NCI-H2227 treated with DMSO at 0.1 percent for 48 hours (cell line): ENCODE measurements around the gene FDXR.
"Not testable (repeated sequence)": the region's sequence is repeated elsewhere in the genome, so short reads cannot be mapped to it uniquely, and the experiment has no call there.

Source experiments
- DNase-seq: peaks from one replicate; lab custom pipeline; 2025; lab: John Stamatoyannopoulos, UW

The FDXR gene

DNA sequence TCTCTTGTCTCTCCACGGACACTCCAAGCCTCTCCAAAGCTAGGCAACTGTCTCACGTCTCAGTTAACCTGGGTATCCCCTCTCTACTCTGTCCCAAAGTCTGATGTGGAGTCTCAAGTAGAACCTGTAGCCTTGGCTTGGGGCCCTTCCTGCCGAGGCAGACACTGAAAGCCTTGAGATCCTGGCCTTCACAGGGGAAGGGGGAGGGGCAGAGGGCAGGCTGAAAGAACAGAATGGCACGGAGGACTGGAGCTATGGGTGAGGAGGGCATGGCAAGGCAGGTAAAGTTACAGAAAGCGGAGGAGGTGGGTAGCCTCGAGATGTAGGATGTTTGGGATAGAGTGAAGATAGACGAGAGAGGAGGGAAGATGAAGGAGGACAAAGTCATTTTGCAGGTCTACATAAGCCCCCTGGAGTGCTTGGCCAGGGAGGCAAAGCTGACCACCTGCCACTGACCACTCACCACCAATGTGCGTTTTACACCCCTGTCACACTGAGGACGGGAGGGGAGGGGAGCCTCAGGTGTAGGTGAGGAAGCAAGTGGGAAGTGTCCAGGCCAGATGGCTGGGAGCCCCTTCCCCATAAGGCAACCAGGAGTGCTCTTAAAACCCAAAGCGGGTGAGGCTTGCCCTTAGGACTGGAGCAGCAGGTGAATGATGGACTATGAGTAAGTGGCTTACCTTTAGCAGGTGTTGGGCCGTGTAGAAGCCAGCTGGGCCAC is 1.3 kb downstream of the FDXR start:
- no peak for DNase-seq

DNA sequence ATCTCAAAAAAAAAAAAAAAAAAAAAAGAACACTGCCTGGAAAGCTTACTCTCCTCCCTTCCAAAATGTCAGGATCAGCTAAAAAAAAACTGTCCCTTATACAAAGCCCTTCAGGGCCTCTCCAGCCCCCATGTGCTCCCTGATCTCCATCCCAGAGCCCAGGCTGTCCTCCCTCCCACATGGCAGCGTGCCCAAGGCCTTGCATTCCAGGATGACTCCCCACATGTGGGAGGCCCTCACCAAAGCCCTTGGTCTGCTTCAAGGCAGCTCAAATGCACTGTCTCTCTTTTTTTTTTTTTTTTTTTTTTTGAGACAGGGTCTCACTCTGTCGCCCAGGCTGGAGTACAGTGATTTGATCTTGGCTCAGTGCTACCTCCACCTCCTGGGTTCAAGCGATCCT is 2.3 kb downstream of the FDXR start:
- DNase-seq = no peak

DNA sequence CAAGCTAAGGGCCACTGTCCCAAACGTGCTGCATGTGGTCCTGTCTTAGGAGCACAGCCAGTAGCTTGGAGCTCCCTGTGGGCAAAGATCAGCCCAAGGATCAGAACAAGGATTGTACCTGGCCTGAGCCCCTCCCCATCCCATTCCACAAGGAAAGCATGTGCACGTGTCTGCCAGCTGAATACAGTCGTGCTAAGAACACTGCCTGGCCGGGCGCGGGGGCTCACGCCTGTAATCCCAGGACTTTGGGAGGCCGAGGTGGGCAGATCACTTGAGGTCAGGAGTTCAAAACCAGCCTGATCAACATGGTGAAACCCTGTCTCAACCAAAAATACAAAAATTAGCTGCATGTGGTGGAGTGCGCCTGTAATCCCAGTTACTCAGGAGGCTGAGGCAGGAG is 2.8 kb downstream of the FDXR start:
- DNase-seq = not testable (repeated sequence)

DNA sequence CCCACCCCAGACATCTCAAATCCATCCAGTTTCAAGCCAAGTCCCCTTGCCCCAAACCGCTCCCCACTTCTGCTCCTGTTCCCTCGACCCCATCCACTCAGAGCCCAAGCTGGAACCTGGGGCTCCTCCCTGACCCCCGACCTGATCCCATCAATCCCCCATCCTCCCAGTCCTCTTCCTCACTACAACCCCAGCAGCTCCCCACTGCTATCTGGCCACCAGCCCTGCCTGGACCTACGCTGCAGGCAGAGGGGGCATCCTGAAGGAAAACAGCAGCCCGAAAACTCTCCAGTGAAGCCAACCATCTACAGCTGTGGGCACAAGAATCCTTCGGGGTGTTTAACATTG is 3.9 kb downstream of the FDXR start:
- DNase-seq = no peak

DNA sequence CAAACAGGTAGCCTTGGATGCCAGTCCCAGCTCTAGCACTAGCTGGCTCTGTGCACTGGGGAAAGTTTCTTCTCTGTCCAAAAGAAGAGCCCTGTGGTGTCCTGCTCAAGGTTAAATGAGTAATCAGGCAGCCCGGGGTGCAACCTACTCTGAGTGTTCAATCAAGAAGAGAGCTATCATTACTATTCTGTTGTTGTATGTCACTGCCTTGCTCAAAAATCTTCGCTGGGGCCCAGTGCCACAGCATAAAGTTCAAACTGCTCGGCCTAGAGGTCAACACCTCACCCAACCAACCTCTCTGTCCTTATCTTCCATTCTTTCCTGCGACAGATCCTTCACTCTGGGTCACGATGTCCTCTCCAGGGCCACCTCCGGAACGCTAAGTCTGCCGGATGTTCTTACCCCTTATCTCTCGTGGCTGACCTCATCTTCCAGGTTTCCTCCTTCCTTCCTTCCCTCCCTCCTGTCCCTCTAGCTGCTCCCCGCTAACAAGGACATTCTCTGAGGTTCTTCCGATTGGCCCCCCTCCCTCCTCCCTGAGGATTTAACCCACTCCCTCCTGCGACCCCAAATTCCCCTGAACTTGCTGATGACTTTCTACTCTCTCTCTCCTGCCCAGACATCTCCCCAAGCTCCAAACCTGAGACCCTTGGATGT is 4.4 kb downstream of the FDXR start:
- no peak for DNase-seq

DNA sequence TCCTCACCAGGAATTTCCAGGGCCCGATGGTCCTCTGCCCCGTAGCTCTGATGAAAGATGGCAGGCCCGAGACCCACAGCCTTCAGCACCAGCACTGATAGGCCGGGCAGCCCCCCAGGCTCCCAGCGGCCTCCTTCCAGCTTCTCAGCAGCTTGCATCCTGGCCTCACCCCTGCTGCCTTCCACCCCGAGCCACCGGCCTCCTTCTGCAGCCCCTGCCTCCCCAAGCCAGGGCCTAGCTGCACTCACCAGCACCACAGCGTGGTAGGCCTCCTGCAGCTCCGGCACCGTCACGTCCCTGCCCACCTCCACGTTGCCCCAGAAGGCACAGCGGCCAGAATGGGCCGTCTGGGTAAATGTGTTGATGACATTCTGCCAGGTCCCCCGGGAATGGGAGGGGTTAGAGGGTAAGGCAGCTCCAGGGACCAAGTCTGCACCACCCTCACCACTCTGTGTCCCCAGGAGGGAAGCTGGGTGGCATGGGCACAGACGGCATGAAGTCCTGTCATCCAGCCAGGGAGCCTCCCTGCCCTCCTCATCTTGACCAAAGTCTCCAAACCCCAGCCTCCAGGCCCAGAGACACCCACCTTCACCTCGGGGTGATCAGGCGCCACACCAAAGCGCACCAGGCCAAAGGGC is 6.5 kb downstream of the FDXR start:
- no peak for DNase-seq

DNA sequence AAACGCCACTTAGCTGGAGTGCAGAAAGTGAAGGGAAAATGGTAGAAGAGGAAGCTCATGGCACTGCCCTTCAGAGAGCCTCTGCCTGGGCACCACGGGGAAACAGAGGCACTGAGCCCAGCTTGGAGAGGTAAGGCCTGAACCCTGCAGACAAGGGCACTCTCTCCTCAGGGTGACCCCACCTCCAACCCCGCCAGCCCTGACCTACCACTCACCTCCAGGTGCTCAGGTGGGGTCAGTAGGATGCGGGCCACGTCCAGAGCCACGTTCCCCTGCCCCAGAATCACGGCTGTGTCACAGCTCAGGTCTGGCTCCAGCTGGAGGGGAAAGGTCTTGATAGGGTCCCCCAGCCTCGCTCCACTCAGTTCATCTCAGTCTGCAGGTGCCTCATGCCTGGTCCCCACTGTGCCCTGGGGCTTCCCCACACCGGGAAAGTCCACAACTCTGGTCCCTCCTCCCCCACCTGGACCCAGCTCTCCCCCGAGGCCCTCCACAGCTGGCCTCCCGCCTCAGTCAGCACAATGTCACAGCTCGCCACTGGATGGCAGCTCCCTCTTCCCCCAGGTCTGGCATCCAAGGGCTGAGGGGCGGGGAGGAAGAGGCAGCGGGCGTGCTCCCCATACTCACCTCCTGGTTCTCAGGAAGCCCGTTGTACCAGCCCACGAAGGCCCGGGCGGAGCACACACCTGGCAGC is 7.1 kb downstream of the FDXR start:
- no peak for DNase-seq

DNA sequence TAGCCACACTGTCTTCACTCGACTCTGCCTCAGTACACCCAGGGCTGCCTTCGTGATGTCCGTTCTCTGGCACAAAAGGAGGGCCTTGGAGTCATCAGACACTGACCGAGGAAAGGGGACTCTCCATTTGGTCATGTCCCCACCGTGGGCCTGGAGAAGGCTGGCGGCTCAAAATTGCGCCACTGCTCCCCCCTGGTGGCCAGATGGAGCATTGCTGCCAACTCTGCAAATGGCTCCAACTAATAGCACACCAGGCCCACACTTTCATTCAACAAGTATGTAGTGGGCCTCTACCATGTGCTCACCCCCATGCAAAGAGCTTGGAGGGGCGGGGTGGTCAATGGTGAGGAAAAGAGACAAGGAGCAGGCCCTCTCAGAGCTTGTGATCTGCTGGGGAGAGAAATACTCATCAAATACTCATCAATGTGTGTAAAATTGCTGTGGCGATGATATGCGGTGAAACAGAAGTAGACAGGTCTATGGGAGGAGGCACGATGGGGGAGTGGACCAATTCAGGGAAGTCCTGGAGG is 7.9 kb downstream of the FDXR start:
- DNase-seq = peak; percentile 61

DNA sequence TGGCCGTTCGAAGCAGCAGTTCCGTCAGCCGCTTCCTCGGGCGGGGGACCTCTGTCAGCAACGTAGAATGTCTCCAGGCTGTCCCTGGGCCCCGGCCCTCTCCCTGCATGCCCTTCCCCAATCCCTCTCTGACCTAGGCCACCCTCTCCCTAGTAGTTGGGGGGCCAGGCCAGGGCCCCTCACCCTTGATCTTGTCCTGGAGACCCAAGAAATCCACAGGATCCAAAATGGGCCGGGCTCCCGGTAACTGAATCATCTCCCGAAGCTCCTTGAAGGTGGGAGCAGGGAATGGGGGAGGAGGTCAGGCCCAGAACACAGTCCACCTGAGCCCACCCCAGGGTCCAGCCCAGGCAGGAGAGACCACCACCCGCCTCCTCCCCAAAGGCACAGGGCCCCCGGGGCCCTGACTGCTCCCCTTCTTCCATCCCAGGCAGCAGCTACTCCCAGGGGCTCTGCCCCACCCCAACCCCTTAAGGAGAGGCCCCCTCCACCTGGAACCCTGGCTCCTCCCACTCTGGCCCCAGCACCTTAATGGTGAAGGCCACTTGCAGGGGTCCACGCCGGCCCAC is 8.4 kb downstream of the FDXR start:
- no peak for DNase-seq

DNA sequence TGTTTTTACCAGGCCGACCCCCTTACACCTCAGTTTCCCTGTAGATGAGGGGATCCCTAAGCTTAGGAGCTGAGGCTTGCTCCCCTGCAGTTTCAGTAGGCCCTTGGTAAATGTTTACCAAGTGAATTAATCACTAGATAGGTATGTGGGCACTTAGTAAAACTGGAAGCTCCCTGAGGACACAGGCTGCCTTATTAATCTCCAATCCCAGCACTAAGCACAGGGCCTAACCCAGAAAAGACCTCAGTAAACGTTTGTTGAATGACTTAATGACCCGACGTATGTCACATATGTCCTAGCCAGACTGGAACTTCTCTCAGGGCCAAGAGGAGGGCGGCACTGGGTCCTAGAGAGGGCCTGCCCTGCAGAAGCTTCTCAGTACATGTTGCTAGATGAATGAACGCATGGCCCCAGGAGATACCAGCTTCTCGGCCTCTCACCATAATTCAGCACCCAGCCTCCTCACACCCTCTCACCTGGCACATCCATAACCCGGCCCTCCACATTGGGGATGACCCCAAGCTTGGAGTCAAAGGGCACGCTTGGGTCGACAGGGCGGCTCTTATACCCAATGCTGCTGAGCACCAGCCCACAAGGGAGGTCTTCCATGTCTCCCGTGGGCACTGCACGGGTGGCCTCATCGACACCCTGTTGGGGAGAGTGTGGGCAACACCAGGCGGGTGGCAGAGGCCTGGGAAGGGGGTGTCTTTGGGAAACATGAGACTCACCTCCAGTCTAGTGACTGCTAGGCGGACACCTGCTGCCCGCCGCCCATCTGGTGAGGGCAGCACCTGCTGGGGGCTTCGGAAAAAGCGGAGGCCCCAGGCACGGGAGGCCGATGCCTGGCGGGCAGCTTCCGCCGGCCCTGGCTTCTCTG is 9.1 kb downstream of the FDXR start:
- DNase-seq = no peak

DNA sequence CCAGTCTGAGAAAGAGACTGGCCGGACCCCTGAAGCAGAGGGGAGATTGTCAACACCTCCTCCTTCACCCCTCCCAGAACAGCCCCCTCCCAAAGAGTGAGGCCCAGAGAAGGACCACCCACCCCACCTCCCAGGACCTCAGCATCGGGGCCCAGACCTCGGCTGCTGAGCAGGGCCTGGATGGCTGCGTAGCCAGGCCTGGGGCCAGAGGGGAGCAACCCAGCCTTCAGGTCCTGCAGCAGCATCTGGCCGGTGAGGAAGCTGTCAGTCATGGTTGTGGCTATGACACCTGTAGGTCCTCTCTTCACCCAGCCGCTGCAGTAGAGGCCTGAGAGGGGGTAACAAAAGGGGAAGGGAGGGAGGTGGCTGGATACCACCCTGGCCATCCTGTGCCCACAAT is 9.9 kb downstream of the FDXR start:
- no peak for DNase-seq

DNA sequence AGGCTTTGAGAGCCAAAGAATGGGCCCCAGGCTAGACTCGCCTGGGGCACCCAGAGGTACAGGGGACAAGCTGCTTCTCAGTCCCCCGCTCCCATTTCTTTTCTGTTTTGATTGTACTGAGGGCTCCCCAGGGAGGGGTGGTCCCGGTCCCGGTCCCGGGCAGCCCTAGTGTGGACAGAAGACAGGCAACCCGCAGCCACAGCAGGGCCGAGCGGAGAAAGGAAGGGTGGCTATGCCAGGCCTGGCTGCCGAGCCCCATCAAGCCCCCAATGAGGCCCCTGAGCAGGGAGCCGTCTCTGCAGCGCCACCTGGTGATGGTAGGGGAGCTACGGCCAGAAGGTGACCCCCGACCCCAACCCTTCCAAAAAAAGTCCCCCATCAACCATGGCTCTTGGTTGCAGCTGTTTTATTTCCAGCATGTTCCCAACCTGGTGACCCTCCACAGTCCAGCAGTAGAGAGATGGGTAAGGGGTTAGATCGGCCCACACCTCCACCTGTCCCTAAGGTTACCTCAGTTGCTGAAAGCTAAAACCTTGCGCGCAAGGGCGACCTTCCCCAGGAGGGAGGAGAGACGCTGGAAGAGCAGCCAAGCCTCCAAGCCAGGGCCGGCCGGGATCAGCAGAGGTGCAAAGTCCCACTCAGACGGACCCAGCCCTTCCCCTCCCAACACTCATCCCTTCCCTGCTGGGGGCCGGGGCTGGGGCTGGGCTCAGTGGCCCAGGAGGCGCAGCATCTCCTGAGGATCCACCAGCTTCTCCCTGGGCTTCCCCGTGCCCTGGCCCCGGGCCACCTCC is 10.5 kb downstream of the FDXR start:
- DNase-seq = no peak

DNA sequence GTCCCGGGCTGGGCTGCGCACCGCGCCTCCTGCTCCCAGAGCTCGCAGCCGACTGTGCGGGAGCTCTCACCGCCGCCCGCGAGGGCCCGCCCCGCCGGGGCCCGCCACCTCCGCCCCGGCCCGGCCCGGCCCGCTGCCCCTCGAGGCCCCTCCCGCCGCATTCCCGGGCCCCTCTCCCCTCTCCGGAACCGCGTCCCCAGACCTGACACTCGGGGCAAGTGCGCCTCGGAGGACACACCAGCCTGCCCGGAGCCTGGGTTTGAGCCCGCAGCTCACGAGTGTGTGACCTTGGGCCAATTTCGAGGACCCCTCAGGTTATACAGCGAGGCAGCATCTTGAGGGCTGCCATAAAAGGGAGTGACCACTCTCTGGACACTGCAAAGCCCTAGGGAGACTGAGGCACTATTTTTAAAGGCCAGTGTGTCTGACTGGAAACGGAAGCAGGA is 11.1 kb downstream of the FDXR start:
- DNase-seq = no peak

DNA sequence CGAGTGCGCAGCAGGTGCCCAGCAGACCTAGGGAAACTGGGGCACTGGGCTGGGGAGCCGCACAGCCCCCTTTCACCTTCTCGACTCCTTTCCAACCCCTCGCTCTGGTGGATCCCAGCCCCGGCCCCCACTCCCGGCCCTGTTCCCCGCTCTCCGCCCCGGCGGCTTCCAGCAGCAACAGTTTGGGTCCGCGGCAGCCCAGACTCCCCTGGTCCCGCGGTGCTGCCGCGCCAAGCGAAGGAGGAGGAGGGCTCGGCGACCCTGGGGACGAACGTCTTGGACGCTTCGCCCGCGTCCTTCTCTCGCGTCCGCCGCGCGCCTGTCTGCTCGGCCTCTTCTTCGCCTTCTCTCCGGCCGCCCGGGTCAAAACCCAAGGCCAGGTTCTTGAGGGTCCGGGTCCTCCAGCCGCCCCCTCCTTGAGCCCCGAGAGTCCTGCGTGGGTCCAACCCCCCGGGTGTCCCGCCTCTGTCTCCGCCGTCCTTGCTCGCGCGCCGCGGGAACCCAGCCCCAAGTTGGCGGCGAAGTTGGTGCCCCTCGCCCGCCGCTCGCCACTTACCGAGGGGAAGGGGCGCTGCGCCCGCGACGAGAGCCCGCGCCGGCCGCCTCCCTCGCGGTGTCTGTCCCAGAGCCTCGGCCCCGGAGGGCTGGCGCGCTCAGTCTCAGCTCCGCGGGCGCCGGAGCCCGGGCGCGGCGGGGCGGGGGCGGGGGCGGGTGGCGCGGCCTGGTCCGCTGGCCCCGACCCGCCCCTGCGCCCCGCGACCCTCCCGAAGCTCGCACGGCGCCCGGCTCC is 11.7 kb downstream of the FDXR start:
- no peak for DNase-seq

DNA sequence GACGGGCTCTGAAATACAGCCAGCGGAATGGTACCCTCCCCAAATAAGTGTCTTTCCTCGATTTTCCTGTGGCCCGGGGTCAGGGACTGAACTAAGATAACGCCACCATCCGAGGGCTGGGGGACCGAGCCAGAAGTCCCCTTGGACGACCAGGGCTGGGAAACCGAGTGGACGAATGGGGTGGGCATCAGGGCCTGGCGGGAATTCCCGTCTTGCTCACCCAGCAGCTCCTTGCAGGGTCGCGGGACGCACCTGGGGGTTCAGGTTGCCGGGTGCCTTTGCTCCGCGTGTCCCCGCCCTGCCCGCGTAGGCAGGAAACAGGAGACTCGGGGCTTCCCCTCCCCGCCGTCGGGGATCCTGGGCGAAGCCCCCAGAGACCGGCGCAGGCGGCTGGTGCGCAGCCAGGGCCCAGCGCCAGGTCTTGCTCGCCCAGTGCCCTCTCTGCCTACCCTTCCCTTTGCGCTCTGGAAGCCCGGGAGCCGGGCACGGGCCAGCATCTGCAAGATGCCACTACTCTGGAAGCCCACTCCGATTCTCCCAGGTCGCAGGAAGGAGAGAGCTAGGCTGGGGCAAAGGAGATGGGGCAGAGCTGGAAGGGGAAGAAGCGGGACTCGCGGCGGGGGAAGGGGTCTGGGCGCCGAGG is 12.4 kb downstream of the FDXR start:
- no peak for DNase-seq

DNA sequence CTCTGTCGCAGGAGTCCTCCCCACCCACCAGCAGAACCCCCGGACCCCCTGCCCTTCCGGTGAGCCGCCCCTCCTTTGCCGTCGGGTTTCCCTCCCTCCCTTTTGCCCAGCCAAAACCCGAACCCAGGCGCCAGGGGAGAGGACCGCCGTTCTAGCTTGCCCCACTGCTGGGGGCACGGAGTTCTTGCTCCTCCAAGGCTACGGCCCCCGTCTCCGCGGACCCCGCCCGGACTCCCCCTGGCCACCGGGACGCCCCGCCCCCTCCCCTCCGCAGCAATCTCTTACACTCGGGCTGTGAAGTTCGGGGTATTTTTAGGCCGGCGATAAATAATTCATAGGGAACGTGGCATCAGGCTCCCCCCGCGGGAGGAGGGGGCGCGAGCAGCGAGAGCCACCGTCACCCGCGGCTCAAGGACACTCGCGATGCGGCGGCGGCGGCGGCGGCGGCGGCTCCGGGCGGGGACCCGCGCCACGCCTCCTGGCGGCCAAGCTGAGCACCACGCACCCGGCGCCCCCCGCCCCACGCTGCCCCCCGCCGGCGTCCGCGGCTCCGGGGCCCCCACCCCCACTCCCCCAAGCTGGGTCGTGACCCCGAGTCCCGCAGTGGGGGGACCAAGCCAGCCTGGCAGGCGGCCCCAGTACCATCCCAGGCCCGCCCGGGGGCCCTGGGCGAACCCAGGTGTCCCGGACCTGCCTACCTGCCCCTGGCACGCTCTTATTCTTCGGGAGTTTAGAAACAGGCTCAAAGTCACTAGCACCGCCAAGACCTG is 13.2 kb downstream of the FDXR start, which contains the start of gene GRIN2C:
Gene GRIN2C, minus strand, starts transcription at position 427 of the 770 bp plus-strand sequence. CDS start 4,793 bp downstream, outside the sequence.
- DNase-seq = no peak

DNA sequence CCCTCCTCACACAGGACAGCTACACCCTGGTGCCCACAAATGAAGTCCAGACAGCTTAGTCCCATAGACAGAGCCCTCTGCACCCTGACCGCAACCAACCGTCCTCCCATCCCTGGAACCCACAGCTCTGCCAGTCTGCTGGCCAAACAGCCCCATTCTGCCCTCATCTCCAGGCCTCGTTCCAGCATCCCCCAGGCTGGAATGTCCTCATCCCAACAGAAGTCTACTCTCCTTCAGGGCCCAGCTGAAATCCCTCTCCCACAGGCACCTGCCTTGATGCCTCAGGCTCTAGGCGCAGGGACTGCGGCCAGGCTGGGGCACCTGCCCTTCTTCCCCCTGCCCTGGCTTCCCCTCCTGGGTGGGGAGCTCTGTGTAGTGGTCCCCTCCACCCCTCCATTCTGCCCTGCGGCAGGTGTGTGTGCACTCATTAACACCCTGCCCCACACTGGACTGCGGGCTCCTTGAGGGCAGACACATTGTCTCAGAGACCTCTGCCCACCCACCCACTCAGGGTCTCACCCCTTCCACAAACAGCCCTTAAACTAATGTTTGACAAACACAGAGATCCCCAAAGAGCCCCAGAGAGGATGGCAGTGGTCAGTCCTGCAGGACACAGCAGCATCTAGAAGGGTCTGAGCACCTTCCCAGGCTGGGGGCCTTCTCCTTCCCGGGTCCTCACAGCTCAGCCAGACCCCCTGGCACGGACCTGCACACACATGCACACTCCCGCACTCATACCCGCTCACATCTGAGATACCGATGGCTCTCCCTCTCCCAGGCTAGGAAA is 13.9 kb downstream of the FDXR start:
- no peak for DNase-seq
